WI38 (cell line): ENCODE results near the gene NUMA1.

Experiments
- H3K4me3 ChIP-seq: 2 replicates; pipeline ENCODE4 v1.5.1; 2011; ENCODE audit warnings: low read depth, mild to moderate bottlenecking, control low read depth, low read length
- CTCF ChIP-seq: IDR thresholded peaks from 2 replicates; pipeline ENCODE4 v1.5.1; 2012; ENCODE audit warnings: low read depth, mild to moderate bottlenecking, control low read depth, low read length

Gene NUMA1

GRCh38 chr11:71979094-71979493, 101.2 kb downstream of the NUMA1 start:
- TF ChIP-seq CTCF, result no peak
- no peak overlapping the region for H3K4me3 ChIP-seq

- H3K4me3 ChIP-seq, result no peak overlapping the region
- TF ChIP-seq CTCF, result peak; percentile 55
Observed at GRCh38 chr11:71977743-71978418, 102.5 kb downstream of the NUMA1 start.

GRCh38 chr11:71977090-71977489, 103.3 kb downstream of the NUMA1 start:
- TF ChIP-seq CTCF, result no peak
- H3K4me3 ChIP-seq, result no peak overlapping the region

- no peak overlapping the region for H3K4me3 ChIP-seq
- no peak for TF ChIP-seq CTCF
Observed at GRCh38 chr11:71976551-71976950, 103.8 kb downstream of the NUMA1 start.

GRCh38 chr11:71971680-71972079, 108.7 kb downstream of the NUMA1 start:
- H3K4me3 ChIP-seq, result no peak overlapping the region
- TF ChIP-seq CTCF, result no peak

- no peak for TF ChIP-seq CTCF
- H3K4me3 ChIP-seq, result no peak overlapping the region
Observed at GRCh38 chr11:71964641-71965040, 115.7 kb downstream of the NUMA1 start.

- no peak overlapping the region for H3K4me3 ChIP-seq
- TF ChIP-seq CTCF, result no peak
Observed at GRCh38 chr11:71963468-71963867, 116.9 kb downstream of the NUMA1 start.
